CD4-positive, alpha-beta T cell treated with Interleukin-6 at 100 ng/mL for 8 hours (primary cell): Measurements from ENCODE around the gene TMEM175.

ENCODE experiments used
- DNase-seq: peaks from one replicate; pipeline ENCODE4 v3.0.0-alpha.2; 2020; ENCODE audit warnings: mixed read lengths, low spot score

The TMEM175 gene

DNA sequence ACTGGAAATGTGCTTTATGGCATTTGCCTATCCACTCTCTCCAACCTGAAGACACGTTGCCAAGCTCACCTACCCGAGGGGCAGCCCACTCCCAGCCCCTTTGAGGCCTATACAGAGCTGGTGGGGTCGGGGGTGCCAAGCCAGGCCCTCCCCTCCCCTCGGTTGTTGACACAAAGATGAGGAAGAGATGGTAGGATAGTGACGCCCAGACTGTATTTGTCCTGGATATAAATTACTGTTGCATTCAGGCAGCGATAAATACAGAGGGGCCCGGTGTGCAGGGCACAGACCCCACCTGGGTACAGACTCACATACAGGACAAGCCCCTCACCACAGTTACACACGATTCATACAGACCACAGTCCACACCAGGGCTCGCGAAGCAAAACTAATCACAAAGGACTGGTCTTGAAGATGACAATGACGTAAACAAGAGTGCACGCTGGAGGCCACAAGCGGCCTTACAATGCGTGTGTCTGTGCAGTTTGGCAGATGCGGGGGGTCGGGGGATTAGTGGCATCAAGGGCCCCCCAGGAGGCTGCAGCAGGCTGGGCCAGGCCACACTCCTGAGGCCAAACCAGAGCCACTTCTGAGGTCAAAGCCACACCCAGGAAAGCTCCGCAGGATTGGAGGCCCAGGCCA, 26.6 kb downstream of the TMEM175 start:
- no peak for DNase-seq

DNA sequence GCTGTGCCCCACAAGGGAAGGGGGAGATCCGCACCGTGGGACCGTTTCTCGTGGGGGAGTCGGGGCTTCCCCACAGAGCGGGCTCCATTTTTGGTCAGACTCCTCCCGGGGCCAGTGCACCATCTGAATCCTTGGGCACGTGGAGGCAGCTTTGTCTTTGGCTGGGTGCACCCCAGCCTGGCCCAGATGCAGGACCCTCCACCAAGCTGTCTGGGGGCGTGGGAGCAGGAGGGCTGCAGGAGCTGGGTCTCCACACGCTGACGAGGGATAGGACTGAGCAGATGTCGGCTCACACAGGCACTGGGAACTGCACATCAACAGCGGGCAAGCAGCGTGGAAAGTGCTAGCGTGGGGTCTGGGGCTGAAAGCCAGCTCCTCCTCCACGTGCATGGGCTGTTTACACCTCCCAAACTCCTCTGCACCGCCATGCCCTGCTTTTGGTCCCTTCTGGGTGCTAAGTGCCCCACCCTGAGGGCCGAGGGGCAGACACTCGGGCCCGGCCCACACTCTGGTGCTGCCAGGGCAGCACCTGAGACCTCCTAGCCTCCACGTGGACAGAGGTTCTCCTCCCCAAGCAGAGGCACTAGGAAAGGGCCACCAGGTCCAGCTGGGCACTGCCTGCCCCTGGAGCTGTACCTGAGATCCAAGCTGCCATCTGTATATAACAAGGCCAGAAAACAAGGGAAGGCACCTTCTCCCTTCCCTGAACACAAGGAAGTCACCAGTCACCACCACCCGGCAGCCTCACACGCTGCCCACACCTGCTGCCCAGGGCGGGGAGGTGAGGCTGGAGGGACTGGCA, 27.3 kb downstream of the TMEM175 start:
- DNase-seq = no peak

DNA sequence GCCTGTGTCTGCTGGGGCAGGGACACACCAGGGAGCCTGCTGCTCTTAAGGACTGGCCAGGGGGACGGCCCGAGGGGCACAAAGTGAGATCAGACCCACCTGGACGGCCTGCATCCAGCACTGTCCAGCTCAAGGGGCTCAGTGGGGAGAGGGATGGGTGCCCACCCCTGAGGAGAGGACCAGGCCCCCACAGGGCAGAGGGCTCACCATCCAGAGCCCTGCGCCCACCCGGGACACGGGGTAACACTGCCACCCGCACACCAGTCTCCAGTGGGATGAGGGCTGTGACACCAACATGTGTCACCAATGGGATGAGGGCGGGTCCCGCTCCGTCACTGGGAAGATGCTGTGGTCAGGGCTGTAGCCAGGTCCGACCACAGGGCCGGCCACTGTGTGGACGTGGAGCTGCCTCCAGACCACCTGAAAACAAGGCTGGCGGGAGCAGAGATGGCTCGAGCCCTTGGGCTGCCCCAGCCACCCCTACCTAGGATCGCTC, 27.9 kb downstream of the TMEM175 start:
- DNase-seq = no peak

DNA sequence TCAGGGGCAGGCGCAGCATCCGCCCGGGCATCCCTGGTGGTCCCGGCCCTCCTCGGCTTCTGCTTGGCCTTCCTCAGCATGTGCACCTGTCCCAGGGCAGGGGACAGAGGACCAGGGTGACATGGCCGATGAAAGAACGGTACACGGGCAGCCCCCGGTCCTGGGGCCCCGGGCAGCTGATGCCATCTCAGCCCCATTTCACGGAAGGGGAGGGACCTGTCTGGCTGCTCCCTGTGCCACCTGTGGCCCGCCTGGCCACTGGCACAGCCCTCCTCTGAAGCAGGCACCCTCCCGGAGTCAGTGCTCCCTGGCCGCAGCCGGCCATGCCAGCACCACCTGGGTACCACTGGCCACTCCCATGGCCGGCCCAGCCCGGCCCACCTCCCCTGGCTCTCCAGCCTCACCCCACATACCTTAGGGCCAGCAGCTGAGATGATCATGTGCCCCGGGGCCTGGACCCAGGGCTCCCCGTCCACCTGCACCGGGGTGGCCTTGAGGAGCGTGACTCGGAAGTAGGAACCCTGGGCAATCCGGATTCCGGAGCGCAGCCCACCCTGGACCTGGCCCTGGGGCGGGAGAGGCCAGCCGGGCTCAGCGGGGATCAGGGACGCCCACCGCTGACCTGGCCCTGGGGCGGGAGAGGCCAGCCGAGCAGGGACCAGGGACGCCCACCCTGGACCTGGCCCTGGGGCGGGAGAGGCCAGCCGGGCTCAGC, 28.5 kb downstream of the TMEM175 start:
- DNase-seq = no peak

DNA sequence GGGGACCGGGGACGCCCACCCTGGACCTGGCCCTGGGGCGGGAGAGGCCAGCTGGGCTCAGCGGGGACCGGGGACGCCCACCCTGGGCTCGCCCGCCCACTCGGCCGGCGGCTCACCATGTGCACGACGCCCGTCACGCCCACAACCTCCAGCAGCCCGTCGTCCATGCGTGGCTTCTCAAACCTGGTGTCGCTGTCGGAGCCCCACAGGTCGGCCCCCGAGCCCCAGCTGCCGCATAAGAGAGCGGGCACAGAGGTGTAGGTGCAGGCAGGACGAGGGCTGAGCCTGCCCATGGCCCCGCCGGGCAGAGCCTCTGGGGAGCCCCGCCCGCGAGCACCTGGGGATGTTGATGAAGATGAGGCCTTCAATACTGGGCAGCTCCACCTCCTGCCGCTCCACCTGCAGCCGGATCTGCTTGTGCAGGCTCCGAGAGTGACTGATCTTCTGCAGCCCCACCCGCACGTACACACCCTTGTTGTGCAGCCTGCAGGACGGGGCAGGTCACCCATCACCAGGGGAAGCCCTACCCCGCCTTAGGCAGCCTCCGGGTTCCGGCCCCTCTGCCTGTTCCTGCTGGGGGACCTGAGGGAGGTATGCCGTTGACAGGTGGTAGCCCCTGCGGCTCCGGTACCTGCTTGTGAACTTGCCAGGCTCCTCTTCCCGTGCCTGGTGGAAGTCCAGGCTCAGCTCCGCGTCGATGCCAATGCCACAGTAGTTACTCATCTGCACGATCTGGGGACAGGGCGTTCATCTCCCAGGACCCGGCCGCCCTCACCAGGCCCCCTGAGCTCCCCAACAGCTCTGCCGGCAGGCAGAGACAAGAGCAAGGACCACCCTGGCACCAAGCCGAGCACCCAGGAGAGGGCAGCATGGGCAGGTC, 29.3 kb downstream of the TMEM175 start:
- DNase-seq = no peak

DNA sequence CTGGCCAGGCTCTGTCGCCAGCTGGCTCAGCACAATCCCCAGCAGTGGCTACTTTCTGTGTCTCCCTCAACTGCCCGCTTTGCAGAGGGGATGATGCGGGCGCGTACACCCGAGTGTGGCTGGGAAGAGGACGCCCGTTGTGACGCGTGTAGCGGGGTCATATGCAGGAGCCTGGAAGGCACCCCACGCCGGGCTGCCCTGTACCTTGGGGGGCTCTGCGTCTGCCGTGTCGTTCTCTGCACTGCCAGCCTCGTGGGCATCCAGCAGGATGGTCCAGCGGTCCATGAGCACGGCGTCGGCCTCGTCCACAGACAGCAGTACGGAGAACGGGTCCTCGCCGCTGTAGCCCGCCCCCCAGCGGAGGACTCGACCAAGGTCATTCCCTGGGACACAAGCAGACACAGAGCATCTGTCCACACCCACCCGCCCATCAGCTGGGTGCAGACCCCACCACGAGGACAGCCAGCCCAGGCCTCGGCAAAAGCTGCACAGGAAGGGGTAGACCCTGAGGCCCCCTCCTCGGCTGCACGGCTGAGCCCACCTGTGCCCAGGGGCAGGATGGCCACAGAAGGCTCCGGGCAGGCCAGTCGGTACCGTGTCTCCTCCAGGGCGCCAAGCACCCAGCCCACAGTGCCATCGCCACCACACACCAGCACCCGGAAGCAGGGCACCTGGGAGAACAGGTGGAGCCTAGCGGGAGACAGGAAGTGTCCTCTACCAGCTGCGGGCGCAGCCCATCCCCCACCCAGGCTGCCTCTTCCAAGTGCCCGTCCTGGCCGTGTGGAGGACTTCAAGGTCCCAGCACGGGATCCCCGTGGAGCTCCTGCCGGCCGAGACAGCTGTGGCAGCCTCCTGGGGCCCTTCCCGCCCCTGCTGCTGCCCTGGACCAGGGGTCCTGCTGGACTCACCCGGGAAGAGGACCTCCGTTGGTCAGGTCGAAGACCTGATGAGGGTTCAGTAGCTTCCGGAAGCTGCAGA, 30.3 kb downstream of the TMEM175 start:
- no peak for DNase-seq

DNA sequence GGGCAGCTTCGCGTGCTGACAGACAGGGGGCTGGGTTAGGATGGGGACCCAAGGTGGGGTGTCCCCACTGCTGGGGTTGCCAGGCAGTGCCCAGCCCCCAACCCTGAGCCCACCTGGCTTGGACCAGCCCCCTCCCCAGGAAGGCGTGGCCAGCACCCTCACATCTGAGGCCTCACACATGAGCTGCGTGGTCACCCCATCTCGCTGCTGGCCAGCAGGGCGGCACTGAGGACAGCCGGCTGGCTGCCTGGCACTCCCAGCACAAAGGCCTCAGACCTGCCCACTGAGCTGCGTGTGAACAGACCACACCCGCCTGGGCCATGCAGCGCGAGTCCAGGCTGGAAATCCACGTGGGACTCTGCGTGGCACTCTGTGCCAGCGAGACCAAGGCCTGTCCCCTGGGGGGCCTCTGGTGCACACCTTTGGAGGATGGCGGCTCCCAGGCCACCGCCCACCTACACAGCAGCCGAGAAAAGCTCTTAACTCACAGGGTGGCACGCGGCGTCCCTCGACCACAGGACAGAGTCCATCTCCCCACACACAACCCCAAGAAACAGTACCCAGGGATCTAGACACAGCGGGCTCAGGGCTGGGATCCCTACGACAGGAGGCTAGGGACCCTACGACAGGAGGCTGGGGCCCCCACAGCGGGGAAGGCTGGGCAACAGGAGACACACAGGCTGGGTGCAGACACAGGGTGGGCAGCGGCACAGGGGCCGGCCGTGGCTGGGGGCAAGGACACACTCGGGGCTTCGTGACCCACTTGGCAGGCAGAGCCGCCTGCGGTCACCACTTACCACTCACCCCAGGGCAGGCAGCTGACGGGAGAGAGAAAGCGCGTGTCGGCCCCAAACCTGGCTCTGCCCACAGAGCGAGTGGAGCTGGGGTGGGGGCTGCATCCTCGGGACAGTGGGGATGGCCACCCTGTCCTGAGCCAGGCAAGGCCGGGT, 31.3 kb downstream of the TMEM175 start:
- DNase-seq = no peak

DNA sequence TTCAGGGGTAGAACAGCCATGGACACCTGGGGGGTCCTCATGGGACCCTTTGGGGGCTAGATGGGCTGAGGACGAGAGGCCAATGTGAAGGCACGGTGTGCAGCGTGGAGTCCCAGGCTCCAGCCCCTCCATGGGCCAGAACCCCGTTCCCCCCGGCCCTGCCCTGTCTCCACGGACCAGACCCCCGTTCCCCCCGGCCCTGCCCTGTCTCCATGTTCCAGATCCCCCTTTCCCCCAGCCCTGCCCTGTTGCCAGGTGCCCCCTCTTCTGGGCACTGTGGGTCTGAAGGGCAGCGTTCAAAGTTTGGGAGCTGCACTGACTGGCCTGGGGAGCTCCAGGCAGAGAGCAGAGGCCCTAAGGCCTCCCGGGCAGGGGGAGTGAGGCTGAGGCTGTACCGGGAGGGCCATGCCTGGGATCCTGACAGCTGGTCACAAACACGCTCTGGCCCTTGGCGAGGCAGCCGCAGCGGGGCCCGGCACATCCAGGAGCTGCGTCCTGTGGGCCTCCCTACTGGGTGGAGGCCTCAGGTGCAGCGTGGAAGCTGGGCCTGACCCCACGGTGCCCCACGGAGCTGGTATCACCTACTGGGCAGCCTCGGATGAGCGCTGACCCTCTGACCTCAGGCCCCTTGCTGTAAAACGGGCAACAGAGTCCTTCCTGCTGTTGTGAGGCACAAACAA, 32.2 kb downstream of the TMEM175 start:
- no peak for DNase-seq

DNA sequence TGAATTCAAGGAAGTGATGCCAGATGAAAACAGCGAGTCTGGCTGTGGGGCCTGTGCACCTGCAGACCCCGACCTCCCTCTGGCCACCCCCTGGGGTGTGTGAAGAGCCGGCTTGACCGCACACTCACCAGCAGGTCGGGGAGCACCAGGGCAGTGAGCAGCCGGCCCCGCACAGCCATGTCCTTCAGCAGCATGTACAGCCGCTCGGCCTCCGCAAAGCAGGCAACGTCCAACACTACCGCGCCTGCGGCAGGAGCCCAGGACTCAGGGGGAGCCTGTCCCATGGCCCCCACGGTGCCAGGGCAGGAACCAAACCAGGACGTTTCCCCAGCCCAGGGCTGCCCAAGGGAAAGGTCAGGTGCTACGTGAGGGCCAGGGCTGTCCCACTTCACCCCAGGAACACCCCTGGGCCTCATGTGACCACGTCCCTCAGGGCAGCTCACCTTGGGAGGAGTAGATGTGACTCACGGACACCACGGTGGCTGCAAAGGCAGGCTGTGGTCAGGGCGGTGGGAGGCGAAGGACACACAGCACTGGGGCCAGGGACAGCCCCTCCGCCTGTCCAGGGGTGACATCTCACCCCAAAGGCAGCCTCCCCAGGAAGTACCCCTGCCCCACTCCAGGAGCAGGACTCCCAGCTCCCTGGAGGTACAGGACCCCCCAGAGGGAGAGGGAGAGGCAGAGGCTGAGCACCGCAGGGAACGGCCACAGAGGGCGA, 32.9 kb downstream of the TMEM175 start:
- no peak for DNase-seq

DNA sequence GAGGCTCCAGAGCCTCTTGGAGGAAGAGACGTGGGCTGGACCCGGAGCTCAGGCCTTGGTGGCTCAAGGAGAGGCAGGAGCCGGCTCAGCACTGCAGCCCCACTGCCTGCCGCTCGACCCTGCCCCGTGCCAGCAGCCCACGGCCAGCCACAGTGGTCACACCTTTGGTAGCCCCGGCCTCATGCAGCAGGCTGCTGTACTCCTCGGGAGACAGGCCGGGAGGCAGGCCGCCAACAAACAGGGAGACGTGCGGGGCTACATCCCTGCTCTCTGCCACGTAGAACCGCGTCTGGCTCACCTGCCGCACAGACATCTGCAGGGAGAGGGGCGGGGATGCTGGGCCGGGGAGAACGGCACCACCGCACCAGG, 33.5 kb downstream of the TMEM175 start:
- DNase-seq = no peak

DNA sequence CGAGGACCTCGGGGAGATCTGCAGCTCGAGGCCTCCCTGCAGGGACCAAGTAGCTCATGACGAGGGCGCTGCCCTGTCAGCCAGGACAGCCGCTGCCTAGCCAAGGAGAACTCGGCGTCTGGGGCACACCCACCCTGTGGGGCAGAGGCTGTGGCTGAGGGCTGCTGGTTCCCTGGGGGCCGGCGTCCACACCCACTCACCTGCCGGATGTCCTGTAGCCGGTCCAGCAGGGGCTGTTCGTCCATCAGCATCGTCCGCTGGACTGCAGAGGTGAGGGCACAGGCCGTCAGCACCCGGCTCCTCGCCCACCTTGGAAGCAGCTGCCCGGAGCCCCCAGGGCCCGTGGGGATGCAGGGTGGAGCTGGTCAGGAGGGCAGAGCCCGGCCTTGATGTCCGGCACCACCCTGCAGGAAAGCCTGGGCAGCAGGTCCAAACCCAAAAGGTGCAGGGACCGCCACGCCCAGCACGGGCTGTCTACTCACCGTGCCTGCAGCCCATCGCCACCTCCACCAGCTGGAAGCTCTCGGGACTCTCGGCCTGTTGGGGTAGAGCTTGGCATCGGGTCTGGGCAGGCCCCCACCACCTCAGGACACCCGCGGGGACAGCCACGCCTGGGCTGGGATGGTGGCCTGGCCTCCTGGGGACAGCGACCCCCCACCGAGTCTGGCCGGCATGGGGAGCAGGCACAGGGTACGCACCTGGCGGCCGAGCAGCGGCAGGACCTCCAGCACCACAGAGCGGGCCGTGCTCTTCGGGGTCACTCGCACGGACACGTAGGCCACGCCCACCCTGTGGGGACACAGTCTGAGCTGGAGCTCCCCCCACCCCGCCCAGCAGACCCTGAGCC, 34.2 kb downstream of the TMEM175 start:
- no peak for DNase-seq

DNA sequence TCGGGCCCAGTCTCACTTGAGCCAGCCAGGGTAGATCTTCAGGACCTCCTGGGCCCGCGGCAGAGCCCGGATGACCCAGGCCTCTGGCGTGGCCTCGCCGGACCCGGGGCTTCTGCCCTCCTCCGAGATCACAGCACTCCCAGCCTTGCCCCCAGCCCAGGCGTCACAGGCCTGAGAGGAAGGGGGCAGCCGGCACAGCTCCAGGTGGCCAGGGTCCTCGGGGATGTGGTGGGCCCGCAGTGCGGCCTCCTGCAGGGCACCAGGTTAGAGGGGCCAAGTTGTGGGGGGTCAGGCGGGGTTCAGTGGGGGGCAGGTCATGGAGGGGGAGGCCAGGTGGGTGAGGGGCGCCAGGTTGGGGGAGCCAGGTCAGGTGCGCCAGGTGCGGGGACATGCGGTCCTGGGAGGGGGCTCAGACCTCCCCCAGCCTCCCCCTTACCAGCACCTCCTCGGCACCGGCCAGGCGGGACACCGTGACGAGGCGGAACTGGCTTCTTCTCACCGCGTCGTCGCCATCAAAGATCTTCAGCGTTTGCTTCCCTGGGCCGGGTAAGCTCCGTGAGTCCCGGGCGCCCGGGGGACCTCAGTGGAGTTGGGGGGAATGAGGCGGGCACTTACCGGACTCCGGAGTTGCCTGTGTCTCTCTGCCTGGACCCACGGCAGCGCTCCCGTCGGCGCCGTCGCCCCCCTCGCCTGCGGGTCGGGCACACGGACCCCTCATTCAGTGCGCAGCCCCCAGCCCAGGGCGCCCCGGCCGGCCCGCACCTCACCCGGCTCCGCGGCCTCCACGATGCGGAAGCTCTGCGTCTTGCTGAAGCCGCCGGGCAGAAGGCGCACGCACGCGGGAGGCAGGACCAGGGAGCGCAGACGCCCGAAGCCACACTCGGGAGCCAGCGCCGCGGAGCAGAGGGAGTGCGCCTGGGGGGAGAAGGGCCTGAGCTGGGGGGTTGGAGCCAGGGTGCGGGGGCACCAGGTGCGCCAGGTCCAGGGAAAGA, 35.1 kb downstream of the TMEM175 start:
- no peak for DNase-seq

DNA sequence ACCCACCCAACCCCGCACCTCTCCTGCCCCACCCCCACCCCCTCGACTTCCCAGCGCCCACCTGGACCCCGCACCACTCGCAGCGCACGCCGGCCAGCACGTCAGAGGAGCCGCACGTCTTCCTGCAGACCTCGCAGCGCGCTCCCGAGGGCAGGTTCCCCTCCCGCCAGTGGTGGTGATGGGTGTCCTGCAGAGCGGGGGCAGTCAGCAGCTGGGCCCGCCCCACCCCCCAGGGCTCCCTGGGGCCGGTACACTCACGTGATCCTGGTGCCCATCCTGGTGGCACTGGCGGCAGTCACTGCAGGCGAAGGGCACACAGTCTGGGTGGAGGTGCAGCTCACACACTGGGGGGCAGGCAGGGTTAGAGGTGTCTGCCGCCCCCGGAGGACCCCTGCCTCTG, 36.0 kb downstream of the TMEM175 start:
- DNase-seq = no peak

DNA sequence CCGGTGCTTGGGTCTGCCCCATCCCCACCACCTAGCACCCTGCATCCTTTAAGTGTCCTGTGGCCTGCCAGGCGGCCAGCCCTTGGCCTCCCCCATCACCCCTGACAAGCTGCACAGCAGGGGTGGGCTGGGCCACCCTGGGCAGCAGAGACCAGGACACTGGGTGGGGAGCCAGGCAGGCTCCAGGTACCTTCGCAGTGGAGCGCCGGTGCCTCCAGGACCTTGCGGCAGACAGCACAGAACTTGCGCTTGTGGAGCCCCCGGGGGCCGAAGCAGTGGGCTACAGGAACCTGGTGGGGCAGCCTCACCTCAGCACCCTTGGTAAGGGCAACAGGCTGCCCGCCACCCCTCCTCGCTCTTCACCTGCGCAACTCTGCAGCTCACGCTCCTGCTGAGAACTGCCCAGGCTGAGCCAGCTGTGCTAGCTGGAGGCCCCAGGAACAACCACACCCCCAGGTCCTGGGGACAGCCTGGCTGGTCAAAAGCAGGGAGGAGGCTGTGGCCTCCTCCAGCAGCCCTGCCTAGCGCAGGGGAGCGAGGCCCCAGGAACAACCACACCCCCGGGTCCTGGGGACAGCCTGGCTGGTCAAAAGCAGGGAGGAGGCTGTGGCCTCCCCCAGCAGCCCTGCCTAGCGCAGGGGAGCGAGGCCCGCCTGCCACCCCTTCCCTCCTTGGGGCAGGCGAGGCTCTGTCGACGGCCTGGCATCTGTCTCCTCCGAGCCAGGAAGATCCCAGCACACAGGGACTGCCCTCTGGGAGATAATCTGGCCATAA, 36.5 kb downstream of the TMEM175 start:
- DNase-seq = no peak

DNA sequence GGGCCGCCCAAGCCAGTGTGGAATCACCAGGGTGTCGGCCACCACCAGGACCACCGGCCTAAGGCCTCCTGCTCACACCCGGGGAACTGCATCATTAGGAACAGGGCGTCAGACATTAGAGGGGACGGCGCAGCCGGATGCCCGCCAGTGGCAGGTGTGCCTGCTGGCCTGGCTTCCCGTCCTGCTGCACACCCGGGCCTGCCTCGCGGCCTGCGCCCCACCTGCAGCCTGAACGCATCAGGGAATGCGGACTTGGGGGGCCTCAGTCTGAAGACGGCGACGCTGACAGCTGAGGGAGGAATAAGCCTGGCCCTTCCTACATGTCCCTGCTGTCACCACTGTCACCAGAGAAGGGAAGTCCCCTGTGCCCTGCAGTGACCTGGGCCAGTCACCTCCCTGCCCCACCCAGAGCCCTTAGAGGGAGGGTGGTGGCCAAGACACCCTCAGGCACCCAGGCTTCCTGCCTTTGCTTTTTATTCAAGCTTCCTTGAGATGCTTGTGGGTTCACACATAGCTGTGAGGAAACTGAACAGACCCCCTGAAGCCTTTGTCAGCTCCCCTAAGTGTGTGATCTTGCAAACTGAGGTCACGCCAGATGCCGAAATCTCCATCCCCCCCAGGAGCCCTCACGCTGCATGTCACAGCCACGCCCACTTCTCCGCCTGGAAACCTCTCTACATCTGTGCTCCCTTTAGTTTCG, 37.9 kb downstream of the TMEM175 start:
- no peak for DNase-seq
